ENCODE data around the gene PURA.

PURA gene

GRCh38 chr5:140165101-140165922 is 51.4 kb downstream of the PURA start:
- no peak for DNase-seq

DNA sequence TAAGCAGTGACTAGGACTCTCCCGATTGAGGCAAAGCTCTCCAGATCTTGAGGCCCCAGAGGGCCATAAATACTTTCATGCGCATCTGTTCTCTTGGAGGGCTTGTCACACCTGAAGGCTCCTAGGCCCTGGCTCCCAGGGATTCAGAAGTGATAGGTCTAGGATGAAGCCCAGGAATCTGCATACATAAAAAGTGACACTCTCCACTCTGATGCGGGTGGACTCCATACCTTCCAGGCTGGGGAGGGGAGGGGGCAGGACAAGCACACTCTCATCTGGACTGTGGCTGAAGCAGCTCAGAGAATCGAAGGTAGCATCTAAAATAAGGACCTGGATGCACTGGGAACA is 52.0 kb downstream of the PURA start:
- no peak for DNase-seq

DNA sequence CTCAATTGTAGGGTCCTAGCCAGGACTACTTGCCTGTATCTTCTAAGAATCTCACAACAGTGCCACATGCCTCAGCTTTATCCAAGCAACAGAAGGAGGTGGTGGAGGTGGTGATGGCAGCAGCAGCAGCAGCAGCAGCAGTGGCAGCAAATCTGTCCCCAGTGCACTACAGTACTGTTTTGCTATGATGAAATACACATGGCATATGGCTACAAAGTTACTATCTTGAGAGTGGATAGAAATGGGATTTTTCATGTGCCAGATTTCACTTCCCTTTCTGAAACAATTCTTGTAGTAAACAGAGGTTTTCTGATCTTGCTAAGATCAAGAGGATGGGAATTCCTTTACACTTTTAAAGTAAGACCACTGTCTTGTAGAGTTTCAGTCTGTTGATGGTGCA is 53.0 kb downstream of the PURA start:
- no peak for DNase-seq

DNA sequence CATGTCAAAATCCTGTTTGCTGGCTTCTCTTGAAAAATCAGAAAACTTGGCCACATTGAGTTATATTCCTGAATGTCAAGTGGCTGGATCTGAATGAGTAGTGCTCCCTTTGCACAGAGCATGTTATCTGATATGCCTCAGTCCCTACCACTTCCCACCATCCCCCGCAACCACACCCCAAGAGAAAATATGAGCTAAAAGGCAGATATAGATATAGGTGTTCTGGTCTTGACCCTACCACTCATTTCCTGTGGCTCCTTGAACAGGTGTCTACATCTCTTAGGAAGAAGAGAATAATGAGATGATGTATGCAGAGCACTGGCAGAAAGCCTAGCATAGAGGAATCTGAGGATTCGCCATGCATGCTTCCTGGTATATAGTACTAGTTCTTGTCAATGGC is 54.5 kb downstream of the PURA start:
- DNase-seq = no peak

- no peak for DNase-seq
Measured at GRCh38 chr5:140169410-140169809, 55.5 kb downstream of the PURA start.

- no peak for DNase-seq
Measured at GRCh38 chr5:140172483-140172882, 58.6 kb downstream of the PURA start.

DNA sequence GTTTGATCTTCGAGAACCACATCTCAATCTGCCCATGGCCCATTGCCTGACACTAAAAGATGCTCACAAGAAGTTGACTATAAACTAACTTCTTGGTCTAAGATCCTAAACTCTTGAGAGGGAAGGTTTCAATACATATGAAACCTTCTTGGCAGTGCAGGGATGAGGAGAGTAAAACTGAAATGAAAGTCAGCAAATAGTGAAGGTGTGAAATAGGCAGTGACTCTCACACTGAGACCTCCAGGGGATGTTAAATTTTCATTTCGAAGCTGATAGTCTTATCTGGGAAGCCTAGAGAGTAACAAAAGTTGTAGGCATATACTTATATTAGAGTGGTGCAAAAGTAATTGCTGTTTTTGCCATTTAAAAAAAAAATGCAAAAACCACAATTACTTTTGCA is 60.1 kb downstream of the PURA start:
- no peak for DNase-seq

DNA sequence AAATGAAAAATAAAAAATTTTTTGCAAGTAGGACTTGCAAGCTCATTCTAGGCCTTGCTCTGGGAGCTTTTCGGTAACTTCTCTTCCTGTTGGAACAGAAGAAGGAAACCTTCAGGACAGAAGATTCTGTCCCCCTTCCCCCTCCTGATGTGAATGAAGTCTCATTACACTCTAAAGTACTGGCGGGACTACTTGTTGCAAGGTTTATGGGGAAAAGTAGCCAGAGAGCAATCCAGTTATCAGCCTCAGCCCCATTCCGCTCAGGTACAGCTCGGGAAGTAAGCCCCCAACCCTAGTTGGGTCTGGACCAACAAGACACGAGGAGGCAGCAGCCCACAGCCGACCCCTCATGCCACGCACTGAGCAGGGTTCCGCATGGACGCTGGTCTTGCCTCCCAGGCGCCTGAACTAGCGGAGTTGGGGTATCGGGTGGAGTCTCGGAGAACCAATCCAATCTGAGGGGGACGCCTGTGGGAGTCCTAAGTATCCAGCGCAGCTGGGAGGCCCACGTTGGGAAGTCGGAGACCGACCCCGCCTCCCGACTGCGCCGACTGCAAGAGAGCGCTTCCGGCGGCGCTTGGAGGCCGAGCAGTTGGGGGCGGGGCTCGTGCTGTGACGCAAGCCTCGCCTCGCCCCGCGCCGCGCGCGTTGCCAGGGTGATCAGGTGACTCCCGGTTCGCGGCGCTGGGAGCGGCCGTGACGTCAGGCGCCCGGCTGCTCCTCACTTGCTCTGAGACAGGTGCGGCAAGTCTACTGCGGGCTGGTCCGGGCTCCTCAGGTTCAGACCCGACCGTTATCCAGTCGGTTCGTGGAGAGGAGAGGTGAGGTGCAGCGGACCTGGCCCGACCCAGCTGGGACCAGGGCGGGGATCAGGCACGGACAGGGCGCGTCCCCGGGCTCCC is 60.8 kb downstream of the PURA start, which contains the start of gene CYSTM1:
Gene CYSTM1, plus strand, starts transcription at position 724 of the 902 bp plus-strand sequence. CDS start 19,278 bp downstream, outside the sequence.
- DNase-seq = peak; percentile 85
